IPS-18c (cell line): Measurements from ENCODE around the gene NUDT19.
"Not testable (repeated sequence)": the region's sequence is repeated elsewhere in the genome, so short reads cannot be mapped to it uniquely, and the experiment has no call there.

Experiments used
- H3K4me3 ChIP-seq: 2 replicates; pipeline ENCODE4 v1.7.0; 2013; ENCODE audit warnings: low read depth, mild to moderate bottlenecking, low read length, moderate library complexity; ENCODE audit not compliant: insufficient read depth
- H3K9me3 ChIP-seq: one replicate; pipeline ENCODE4 v1.6.1; 2013; ENCODE audit warnings: mild to moderate bottlenecking, low read length, moderate library complexity; ENCODE audit not compliant: control insufficient read depth, insufficient read depth

The NUDT19 gene

GRCh38 chr19:32743021-32743420 is 51.4 kb downstream of the NUDT19 start:
- no peak overlapping the region for H3K4me3 ChIP-seq
- no peaks in the 10 kb centered on the region for H3K9me3 ChIP-seq

GRCh38 chr19:32743447-32743846 is 51.8 kb downstream of the NUDT19 start:
- Histone ChIP-seq H3K9me3 (no peaks in the 10 kb centered on the region), H3K4me3 (no peak overlapping the region)

DNA sequence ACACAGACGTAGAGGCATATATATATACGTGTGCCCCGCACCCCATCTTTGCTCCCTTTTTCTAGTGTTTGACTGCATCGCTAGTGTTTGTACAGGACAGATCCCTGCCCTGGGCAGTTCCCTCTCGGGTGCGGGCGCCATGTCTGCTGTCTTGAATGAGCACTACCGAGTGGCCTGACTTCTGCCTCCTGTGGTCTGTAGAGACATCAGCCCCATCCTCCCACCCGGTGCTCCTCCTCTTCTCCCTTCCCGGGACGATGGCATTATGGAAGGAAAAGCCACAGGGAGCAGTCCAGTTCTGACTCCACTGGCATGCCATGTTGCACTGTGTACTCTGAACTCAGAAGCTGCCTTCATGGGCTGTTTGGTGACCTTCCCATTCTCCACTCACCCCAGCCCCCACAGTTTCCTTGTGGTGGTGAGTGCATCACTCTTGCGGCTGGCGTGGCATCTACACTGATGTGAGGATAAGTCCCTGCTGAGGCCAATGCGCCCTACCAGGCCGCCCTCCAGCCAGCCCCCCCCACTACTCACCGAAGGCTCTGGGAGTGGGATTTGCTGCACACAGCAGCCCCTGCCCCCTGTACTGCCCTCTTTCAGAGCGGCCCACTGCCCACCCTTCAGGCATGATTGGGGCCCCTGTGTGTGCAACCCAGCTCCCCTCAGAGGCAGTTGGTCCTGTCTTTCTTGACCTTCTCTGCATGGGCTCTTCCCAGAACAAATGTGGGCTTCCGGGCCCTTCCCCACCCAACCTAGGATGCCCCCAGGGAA is 53.1 kb downstream of the NUDT19 start:
- H3K4me3 ChIP-seq = no peak overlapping the region
- H3K9me3 ChIP-seq = no peaks in the 10 kb centered on the region

GRCh38 chr19:32745594-32746251 is 54.1 kb downstream of the NUDT19 start:
- not testable (repeated sequence) for H3K4me3 ChIP-seq, H3K9me3 ChIP-seq

DNA sequence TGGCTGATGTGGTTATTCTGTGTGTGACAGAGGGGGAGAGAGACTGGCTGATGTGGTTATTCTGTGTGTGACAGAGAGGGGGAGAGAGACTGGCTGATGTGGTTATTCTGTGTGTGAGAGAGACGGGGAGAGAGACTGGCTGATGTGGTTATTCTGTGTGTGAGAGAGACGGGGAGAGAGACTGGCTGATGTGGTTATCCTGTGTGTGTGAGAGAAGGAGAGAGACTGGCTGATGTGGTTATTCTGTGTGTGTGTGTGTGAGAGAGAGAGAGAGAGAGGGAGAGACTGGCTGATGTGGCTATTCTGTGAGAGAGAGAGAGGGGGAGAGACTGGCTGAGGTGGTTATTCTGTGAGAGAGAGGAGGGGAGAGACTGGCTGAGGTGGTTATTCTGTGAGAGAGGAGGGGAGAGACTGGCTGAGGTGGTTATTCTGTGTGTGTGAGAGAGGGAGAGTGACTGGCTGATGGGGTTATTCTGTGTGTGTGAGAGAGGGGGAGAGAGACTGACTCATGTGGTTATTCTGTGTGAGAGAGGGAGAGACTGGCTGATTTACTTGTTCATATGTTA is 55.1 kb downstream of the NUDT19 start:
- not testable (repeated sequence) for H3K9me3 ChIP-seq, H3K4me3 ChIP-seq

DNA sequence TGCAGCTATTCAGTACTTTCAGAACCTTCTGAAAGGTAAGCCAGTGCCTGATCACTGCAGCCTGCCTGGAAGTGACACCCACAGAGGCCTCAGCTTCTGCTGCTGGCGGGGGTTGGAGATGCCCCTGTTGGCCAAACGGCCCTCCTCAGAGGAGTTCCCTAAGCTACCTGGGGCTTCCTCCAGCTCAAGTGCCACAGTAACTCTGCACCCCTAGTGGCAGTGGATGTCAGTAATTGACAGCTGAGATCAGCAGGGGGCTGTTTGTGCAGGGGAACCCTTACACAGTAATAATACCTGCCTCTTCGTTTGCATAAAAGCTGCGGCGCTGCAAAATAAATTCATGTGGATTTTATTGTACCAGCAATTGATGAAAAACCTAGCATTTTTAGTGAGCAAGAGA is 56.9 kb downstream of the NUDT19 start:
- no peak overlapping the region for H3K4me3 ChIP-seq
- H3K9me3 ChIP-seq = no peaks in the 10 kb centered on the region

GRCh38 chr19:32748948-32749347 is 57.3 kb downstream of the NUDT19 start:
- no peak overlapping the region for H3K4me3 ChIP-seq
- H3K9me3 ChIP-seq = no peaks in the 10 kb centered on the region

GRCh38 chr19:32749361-32749760 is 57.7 kb downstream of the NUDT19 start:
- Histone ChIP-seq H3K4me3 (no peak overlapping the region), H3K9me3 (no peaks in the 10 kb centered on the region)

- no peaks in the 10 kb centered on the region for H3K9me3 ChIP-seq
Observed at GRCh38 chr19:32750441-32751055, 58.9 kb downstream of the NUDT19 start.

DNA sequence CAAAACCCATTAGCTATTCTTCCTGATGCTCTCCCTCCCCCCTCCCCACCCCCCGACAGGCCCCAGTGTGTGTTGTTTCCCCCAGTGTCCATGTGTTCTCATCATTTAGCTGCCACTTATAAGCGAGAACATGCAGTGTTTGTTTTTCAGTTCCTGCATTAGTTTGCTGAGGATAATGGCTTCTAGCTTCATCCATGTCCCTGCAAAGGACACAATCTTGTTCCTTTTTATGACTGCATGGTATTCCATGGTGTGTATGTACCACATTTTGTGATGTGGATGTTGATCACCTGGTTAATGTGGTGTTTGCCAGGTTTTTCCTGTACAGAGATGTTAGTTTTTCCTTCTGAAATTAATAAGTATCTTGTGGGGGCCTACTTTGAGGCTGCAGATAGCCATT is 59.4 kb downstream of the NUDT19 start:
- no peak overlapping the region for H3K4me3 ChIP-seq
- no peaks in the 10 kb centered on the region for H3K9me3 ChIP-seq

More at GRCh38 chr19:32750441-32751055, 58.9 kb downstream of the NUDT19 start:
- no peak overlapping the region for H3K4me3 ChIP-seq

DNA sequence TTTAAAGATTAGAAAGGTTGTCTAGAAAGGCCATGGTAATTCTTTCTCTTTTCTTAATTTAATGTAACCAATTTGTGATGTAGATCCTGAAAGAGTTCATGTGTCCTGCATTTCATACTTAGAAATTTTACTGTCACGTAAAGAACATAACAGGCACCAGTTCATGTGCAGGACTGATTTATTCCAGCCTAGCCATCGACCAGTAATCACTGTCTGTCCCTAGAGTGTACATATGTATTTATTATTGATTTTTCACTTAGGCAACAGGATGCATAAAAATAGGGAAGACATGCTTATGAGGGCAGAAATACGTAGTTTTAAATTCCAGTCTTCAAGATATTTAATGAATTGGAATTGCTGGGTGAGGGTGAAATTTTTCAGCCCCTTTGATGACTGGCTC is 65.6 kb downstream of the NUDT19 start:
- H3K9me3 ChIP-seq = no peaks in the 10 kb centered on the region

More for the DNA sequence above, 65.6 kb downstream of the NUDT19 start:
- H3K4me3 ChIP-seq = no peak overlapping the region
